Endothelial cell of umbilical vein (primary cell): ENCODE data around the gene ELF3. TPM values are rescaled to one million over a fixed set of nuclear protein-coding genes. Genes with fewer than 3 reads are reported as not detected.

Source experiments
- BruUV-seq: library from RNA; stranded (reverse); fragments of 400-500 nt; replicated peaks from 2 replicates; lab custom pipeline; 2021; lab: Mats Ljungman, UMichigan
- CTCF ChIA-PET: fragments of 300-600, 350-600 bp; sonication (Branson Sonifier 250); formaldehyde crosslinking; loops from one replicate; lab custom pipeline; 2021; ENCODE audit warnings: antibody characterized with exemption, inconsistent platforms; lab: Charles Lee
- POLR2A ChIA-PET: fragments of 300-600, 350-600 bp; sonication (Branson Sonifier 250); formaldehyde crosslinking; loops from one replicate; lab custom pipeline; 2021; ENCODE audit warnings: antibody characterized with exemption, inconsistent platforms; lab: Charles Lee
- DNase-seq: peaks from one replicate; pipeline ENCODE4 v3.0.0-alpha.2; 2011; ENCODE audit warnings: low read depth, low spot score
- FAIRE-seq: peaks from 2 replicates; lab custom pipeline; 2011; peaks lifted over from hg19 to GRCh38; lab: Jason Lieb, UNC
- H2AFZ ChIP-seq: 2 replicates; pipeline ENCODE4 v1.6.0; 2012; ENCODE audit warnings: low read depth, low read length, control low read depth, inconsistent platforms
- H3K27ac ChIP-seq: 2 replicates; pipeline ENCODE4 v1.5.1; 2011; ENCODE audit warnings: low read depth, mild to moderate bottlenecking, control low read depth, low read length, moderate library complexity; ENCODE audit not compliant: insufficient read depth
- H3K27me3 ChIP-seq, 2 experiments: 2 replicates each; pipeline versions ENCODE4 v1.6.0 to v1.6.1; 2011; ENCODE audit warnings: low read length in 2 of 2, mixed read lengths in 1 of 2; ENCODE audit not compliant: control insufficient read depth in 2 of 2, insufficient read depth in 2 of 2
- H3K36me3 ChIP-seq, 2 experiments: 2 replicates in 1 of 2; 3 replicates in 1 of 2; pipeline ENCODE4 v1.5.1; 2011; ENCODE audit warnings: low read length in 2 of 2, mild to moderate bottlenecking in 1 of 2, moderate library complexity in 1 of 2; ENCODE audit not compliant: control insufficient read depth in 2 of 2, insufficient read depth in 2 of 2; ENCODE audit errors: extremely low read depth in 1 of 2
- H3K4me1 ChIP-seq: 3 replicates; pipeline ENCODE4 v1.5.1; 2011; ENCODE audit warnings: mild to moderate bottlenecking, low read length; ENCODE audit not compliant: control insufficient read depth, insufficient read depth; ENCODE audit errors: extremely low read depth
- H3K4me2 ChIP-seq: 2 replicates; pipeline ENCODE4 v1.6.1; 2011; ENCODE audit warnings: low read length, control low read depth, mixed read lengths; ENCODE audit not compliant: insufficient read depth
- H3K4me3 ChIP-seq, 3 experiments: fragments of 200-600 bp in 1 of 3; sonication (generic), shearing (Covaris generic) in 1 of 3; replicated peaks in 1 of 3; 2 replicates each; pipeline ENCODE4 v1.5.1; 2011 to 2016; ENCODE audit warnings: control low read depth in 3 of 3, low read length in 3 of 3, mild to moderate bottlenecking in 2 of 3, inconsistent platforms in 1 of 3, low read depth in 1 of 3, moderate library complexity in 1 of 3; ENCODE audit not compliant: insufficient read depth in 1 of 3
- H3K79me2 ChIP-seq: 2 replicates; pipeline ENCODE4 v1.6.0; 2012; ENCODE audit warnings: low read length, inconsistent platforms; ENCODE audit not compliant: control insufficient read depth, insufficient read depth
- H3K9ac ChIP-seq: replicated peaks from 2 replicates; pipeline ENCODE3; 2011; ENCODE audit warnings: low read length, control low read depth; ENCODE audit not compliant: insufficient read depth; ENCODE audit errors: extremely low read depth
- H3K9me1 ChIP-seq: replicated peaks from 3 replicates; pipeline ENCODE4 v1.6.0; 2011; ENCODE audit warnings: mild to moderate bottlenecking, low read length; ENCODE audit not compliant: control insufficient read depth, insufficient read depth; ENCODE audit errors: extremely low read depth
- H3K9me3 ChIP-seq: replicated peaks from 2 replicates; pipeline ENCODE4 v1.5.1; 2012; ENCODE audit warnings: low read length, inconsistent platforms; ENCODE audit not compliant: control insufficient read depth, insufficient read depth
- H4K20me1 ChIP-seq: replicated peaks from 2 replicates; pipeline ENCODE3; 2011; ENCODE audit warnings: mild to moderate bottlenecking, low read length; ENCODE audit not compliant: control insufficient read depth, insufficient read depth; ENCODE audit errors: extremely low read depth
- EZH2 ChIP-seq: IDR thresholded peaks from 2 replicates; pipeline ENCODE4 v1.6.1; 2012; ENCODE audit warnings: borderline replicate concordance, low read depth, mild to moderate bottlenecking, moderate library complexity, low read length, inconsistent platforms; ENCODE audit not compliant: severe bottlenecking
- FOS ChIP-seq: IDR thresholded peaks from 2 replicates; pipeline ENCODE4 v1.6.1; 2011; ENCODE audit warnings: mild to moderate bottlenecking, low read length, moderate library complexity, borderline replicate concordance; ENCODE audit not compliant: insufficient read depth
- GATA2 ChIP-seq: IDR thresholded peaks from 2 replicates; pipeline ENCODE4 v1.7.0; 2011; ENCODE audit warnings: low read depth, mild to moderate bottlenecking, moderate library complexity, mixed read lengths, low read length; ENCODE audit not compliant: insufficient read length, insufficient read depth
- JUN ChIP-seq: IDR thresholded peaks from 2 replicates; pipeline ENCODE4 v1.6.1; 2011; ENCODE audit warnings: borderline replicate concordance, low read depth; ENCODE audit not compliant: insufficient read length, insufficient read depth
- MYC ChIP-seq: IDR thresholded peaks from one replicate; pipeline ENCODE4 v1.6.1; 2011; ENCODE audit warnings: mild to moderate bottlenecking, low read depth, low read length
- POLR2A ChIP-seq: IDR thresholded peaks from 2 replicates; pipeline ENCODE4 v1.6.1; 2012; ENCODE audit warnings: low read depth, mild to moderate bottlenecking, control low read depth, low read length
- POLR2AphosphoS5 ChIP-seq: IDR thresholded peaks from 2 replicates; pipeline ENCODE4 v1.6.1; 2012; ENCODE audit warnings: low read depth, mild to moderate bottlenecking, control low read depth, low read length, moderate library complexity; ENCODE audit not compliant: insufficient read depth
- dilution Hi-C: fragments of 300-500 bp; cut with MboI; formaldehyde crosslinking; loops from one replicate; pipeline ENCODE4 v1.15.0; 2019; ENCODE audit warnings: low sequenced_read_pairs; ENCODE audit not compliant: extremely low pct_ligation_motif_present
- intact Hi-C: fragments of 100-400 bp; cut with micrococcal nuclease; formaldehyde crosslinking; loops from one replicate; pipeline ENCODE4 v1.10.0; 2022
- polyA plus RNA-seq, 4 experiments: library from polyadenylated mRNA; depleted of rRNA in 3 of 4; stranded (reverse) in 3 of 4; unstranded in 1 of 4; fragments of >200 nt; gene quantifications; 2 replicates each; pipeline versions ENCODE4 v1.2.1 to v1.2.3, GENCODE V29; 2011 to 2012; ENCODE audit warnings: missing spikeins in 1 of 4
- total RNA-seq: library from RNA; stranded (reverse); gene quantifications from 2 replicates; pipeline ENCODE4 v1.2.3, GENCODE V29; 2021
- TF ChIP-seq, protein P1 (sequence below), 2 donors: IDR thresholded peaks; 1 replicate in 1 of 2; 2 replicates in 1 of 2; pipeline ENCODE4 v1.5.1; 2011; ENCODE audit warnings: low read length in 2 of 2, mild to moderate bottlenecking in 2 of 2, moderate library complexity in 2 of 2, control low read depth in 1 of 2, inconsistent platforms in 1 of 2, low read depth in 1 of 2; ENCODE audit not compliant: insufficient read depth in 1 of 2; ENCODE audit errors: extremely low read depth in 1 of 2
- TF ChIP-seq, protein P2 (sequence below): IDR thresholded peaks from 2 replicates; pipeline ENCODE4 v1.6.1; 2011; ENCODE audit not compliant: insufficient read depth, insufficient read length

Gene ELF3
- total and polyA plus RNA-seq, 2 donors (not counting 3 experiments of a cell fraction or from before 2014, with no cell fraction given), result 0.07 to 0.29 TPM

DNA sequence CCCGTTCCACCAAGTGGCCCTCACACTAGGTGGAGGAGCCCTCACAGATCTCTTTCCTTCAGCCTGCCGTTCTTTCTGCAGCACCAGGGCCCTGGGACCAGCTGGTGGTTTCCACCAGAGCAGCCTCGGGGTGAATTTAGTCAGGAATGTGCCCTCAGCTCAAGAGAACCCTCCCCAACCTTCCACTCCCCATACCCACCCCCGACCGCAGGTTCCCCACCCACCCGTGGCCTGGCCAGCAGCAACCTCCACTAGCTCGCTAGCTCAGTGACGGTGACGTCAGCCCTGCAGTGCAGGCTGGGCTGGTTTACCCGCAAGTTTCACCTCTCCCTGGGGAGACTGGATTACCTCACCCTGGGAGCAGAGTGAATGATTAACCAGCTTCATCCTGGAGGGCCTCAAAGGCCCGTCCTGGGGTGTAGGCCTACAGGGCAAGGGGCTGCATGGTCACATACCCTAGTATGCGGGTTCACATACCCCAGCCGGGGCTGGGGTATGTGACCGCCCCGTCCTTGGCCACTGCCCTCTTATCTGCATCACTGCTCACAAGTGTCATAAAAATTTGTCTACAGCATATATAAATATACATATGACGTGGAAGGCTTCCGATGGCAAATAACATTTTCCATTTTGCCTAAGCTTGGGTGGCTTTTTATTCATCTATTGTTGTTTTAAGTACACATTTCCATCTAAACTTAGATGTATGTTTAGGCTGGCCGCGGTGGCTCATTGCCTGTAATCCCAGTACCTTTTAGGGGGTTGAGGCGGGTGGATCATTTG lies 24.5 kb downstream of the ELF3 start:
- Histone ChIP-seq H3K79me2 (no peaks in the 10 kb centered on the region), H3K4me3 (no peak overlapping the region), H3K4me2 (no peak overlapping the region), H4K20me1 (no peaks in the 10 kb centered on the region), H3K9me3 (no peaks in the 10 kb centered on the region), H3K9ac (no peak overlapping the region), H3K4me1 (no peaks in the 10 kb centered on the region), H3K27ac (no peak overlapping the region), H3K9me1 (no peaks in the 10 kb centered on the region), H3K36me3 (no peaks in the 10 kb centered on the region), H3K27me3 (peaks cover 2 to 5% of the 10 kb centered on the region in 2 experiments), H2AFZ (no peak overlapping the region)
- dilution Hi-C loops, result no loop called here
- no TSS peak for BruUV-seq
- intact Hi-C loops, result no loop called here
- POLR2A ChIA-PET, result no interaction called here
- DNase-seq (no peak), FAIRE-seq (no peak)
- CTCF ChIA-PET, result interaction anchor here (0.7 to 1.4 kb wide), 3 partner anchors 10 to 35 kb away, joined by 3 read pairs; no protein-coding TSS in a partner anchor
- TF ChIP-seq MYC (no peak), EZH2 (no peak), POLR2AphosphoS5 (no peak), POLR2A (no peak), FOS (no peak), GATA2 (no peak), JUN (no peak)
- TF ChIP-seq, protein P1, sequence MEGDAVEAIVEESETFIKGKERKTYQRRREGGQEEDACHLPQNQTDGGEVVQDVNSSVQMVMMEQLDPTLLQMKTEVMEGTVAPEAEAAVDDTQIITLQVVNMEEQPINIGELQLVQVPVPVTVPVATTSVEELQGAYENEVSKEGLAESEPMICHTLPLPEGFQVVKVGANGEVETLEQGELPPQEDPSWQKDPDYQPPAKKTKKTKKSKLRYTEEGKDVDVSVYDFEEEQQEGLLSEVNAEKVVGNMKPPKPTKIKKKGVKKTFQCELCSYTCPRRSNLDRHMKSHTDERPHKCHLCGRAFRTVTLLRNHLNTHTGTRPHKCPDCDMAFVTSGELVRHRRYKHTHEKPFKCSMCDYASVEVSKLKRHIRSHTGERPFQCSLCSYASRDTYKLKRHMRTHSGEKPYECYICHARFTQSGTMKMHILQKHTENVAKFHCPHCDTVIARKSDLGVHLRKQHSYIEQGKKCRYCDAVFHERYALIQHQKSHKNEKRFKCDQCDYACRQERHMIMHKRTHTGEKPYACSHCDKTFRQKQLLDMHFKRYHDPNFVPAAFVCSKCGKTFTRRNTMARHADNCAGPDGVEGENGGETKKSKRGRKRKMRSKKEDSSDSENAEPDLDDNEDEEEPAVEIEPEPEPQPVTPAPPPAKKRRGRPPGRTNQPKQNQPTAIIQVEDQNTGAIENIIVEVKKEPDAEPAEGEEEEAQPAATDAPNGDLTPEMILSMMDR (IDR thresholded peaks at IDR 0.05; ENCODE audit: extremely low read depth in 1 of 2, insufficient read depth in 1 of 2, low read depth in 1 of 2, low read length in 2 of 2), result no peak
- TF ChIP-seq, protein P2, sequence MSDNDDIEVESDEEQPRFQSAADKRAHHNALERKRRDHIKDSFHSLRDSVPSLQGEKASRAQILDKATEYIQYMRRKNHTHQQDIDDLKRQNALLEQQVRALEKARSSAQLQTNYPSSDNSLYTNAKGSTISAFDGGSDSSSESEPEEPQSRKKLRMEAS, result no peak
